NCI-H1436 treated with DMSO at 0.1 percent for 48 hours (cell line): ENCODE data around the gene CEP135.

Experiments used
- DNase-seq: peaks from one replicate; lab custom pipeline; 2025; lab: John Stamatoyannopoulos, UW

The CEP135 gene

GRCh38 chr4:56077676-56078075 lies 128.9 kb downstream of the CEP135 start:
- no peak for DNase-seq

DNA sequence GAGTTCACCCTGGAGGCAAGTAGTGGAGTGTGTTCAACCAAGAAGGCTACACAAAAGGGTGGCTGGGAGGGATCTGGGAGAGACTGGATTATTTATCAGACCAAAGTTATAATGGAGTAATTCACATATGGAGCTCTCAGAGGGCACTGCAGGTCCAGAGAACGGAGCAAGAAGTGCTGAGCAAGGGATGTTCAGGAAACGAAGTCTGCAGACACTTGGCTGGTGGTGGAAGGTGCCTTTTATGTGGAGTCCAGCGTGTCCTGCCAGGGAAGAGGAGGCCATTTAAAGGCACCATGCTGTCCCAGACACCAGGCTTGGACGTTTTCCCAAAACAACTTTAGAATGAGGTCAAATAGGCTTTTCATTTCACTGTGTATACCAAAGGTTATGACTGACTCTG lies 130.1 kb downstream of the CEP135 start:
- no peak for DNase-seq

DNA sequence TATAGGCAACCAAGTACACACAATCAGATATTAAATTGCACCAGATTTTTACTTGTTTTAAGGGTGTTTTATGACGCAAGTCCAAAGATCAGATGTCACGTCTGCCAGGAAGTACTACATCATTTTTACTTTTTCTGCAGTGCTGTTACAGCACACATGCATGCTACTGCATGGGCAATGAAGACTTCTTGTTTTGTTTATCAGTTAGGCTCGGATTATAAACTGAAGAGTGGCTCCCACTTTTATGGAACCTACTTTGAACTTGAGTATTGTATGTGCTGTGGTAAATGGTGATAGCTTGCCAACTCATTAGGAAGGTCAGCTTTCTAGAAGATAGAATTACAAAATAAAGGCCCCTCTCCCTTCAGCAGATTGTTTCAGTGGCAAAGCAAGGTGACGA lies 131.6 kb downstream of the CEP135 start:
- no peak for DNase-seq

- DNase-seq = no peak
These were observed 134.1 kb downstream of the CEP135 start for GRCh38 chr4:56082829-56083228.
